K562 (cell line): ENCODE data around the gene ZFAND3. TPM values are rescaled to one million over a fixed set of nuclear protein-coding genes. Genes with fewer than 3 reads are reported as not detected.

ENCODE experiments used
- CHCHD3 ChIP-seq: fragments of 250-450 bp; sonication (Bioruptor Pico); IDR thresholded peaks from 2 replicates; pipeline ENCODE4 v2.1.2; 2022; ENCODE audit warnings: mild to moderate bottlenecking
- CHD4 ChIP-seq: fragments of 200-600 bp; sonication (generic); IDR thresholded peaks from 3 replicates; pipeline ENCODE4 v1.6.1; 2012; ENCODE audit warnings: low read depth, mild to moderate bottlenecking, mixed read lengths, low read length, inconsistent platforms; ENCODE audit not compliant: insufficient read depth, insufficient replicate concordance, poor library complexity, severe bottlenecking
- E2F5 ChIP-seq: sonication (generic); formaldehyde crosslinking; IDR thresholded peaks from 2 replicates; pipeline ENCODE4 v1.8.0; 2022; ENCODE audit warnings: mild to moderate bottlenecking, missing genetic modification reagents
- EHMT2 ChIP-seq: fragments of 450-650 bp; IDR thresholded peaks from 2 replicates; pipeline ENCODE4 v1.6.1; 2018; ENCODE audit warnings: antibody characterized with exemption
- FOSL1 ChIP-seq: fragments of 200-800 bp; sonication (Bioruptor generic); conservative IDR thresholded peaks from 2 replicates; pipeline ENCODE4 v1.6.1; 2016; ENCODE audit warnings: missing genetic modification characterization, missing compliant biosample characterization
- GTF2E2 ChIP-seq: fragments of 200-800 bp; sonication (Bioruptor generic); IDR thresholded peaks from 2 replicates; pipeline ENCODE4 v1.6.1; 2016; ENCODE audit warnings: missing genetic modification characterization, missing compliant biosample characterization
- KDM1A ChIP-seq, 2 experiments: fragments of 450-650 bp; IDR thresholded peaks; 2 replicates each; pipeline ENCODE4 v1.6.1; 2016; ENCODE audit warnings: mild to moderate bottlenecking in 2 of 2
- MYNN ChIP-seq, 2 experiments: sonication (generic); formaldehyde crosslinking in 1 of 2; IDR thresholded peaks; 2 replicates each; pipeline versions ENCODE4 v1.5.0 to v1.6.1; 2016 to 2020; ENCODE audit warnings: antibody characterized with exemption in 1 of 2, missing genetic modification reagents in 1 of 2
- NCOR1 ChIP-seq: fragments of 450-650 bp; IDR thresholded peaks from 2 replicates; pipeline ENCODE4 v1.6.1; 2016; ENCODE audit warnings: mild to moderate bottlenecking, moderate library complexity
- POLR2B ChIP-seq: fragments of 450-650 bp; IDR thresholded peaks from 2 replicates; pipeline ENCODE4 v1.6.1; 2018; ENCODE audit warnings: low read depth; ENCODE audit not compliant: partially characterized antibody
- POLR2H ChIP-seq: IDR thresholded peaks from 2 replicates; pipeline ENCODE4 v1.6.1; 2016; ENCODE audit warnings: missing genetic modification characterization, low read depth, mild to moderate bottlenecking, control low read depth, missing compliant biosample characterization, moderate library complexity
- RCOR1 ChIP-seq, 2 experiments: IDR thresholded peaks; 2 replicates each; pipeline ENCODE4 v1.6.1; 2012; ENCODE audit warnings: low read depth in 2 of 2, low read length in 2 of 2, borderline replicate concordance in 1 of 2, improper control_type of control experiment in 1 of 2
- TSHZ1 ChIP-seq: fragments of 250-450 bp; sonication (Bioruptor Pico); IDR thresholded peaks from 2 replicates; pipeline ENCODE4 v1.4.0; 2020; ENCODE audit warnings: mild to moderate bottlenecking, moderate library complexity
- UBTF ChIP-seq, 2 experiments: IDR thresholded peaks; 2 replicates each; pipeline ENCODE4 v1.6.1; 2012; ENCODE audit warnings: improper control_type of control experiment in 2 of 2, low read depth in 2 of 2, low read length in 2 of 2, borderline replicate concordance in 1 of 2
- ZNF146 ChIP-seq: IDR thresholded peaks from one replicate; pipeline ENCODE4 v1.6.1; 2018; ENCODE audit warnings: missing compliant biosample characterization; ENCODE audit not compliant: unreplicated experiment
- ZNF174 ChIP-seq: fragments of 250-450 bp; sonication (Bioruptor Pico); IDR thresholded peaks from 2 replicates; pipeline ENCODE4 v1.4.0; 2020; ENCODE audit warnings: mild to moderate bottlenecking
- ZNF197 ChIP-seq: fragments of 200-800 bp; sonication (Bioruptor generic); IDR thresholded peaks from 2 replicates; pipeline ENCODE4 v1.6.1; 2016; ENCODE audit warnings: low read depth, missing genetic modification characterization, missing compliant biosample characterization
- ZNF280B ChIP-seq: fragments of 250-450 bp; sonication (Bioruptor Pico); IDR thresholded peaks from 2 replicates; pipeline ENCODE4 v1.5.1; 2021; ENCODE audit warnings: mild to moderate bottlenecking
- ZSCAN32 ChIP-seq: fragments of 450-650 bp; formaldehyde crosslinking; IDR thresholded peaks from 2 replicates; pipeline ENCODE4 v1.4.0; 2020; ENCODE audit warnings: mild to moderate bottlenecking, moderate library complexity
- polyA plus RNA-seq, 8 experiments: library from polyadenylated mRNA; depleted of rRNA in 4 of 8; stranded (reverse) in 5 of 8; unstranded in 3 of 8; fragments of >200 nt; fragmentation: Nextera tagmentation in 2 of 8; fragmentation: Illumina TruSeq in 1 of 8; extraction: Ambion mirVana in 2 of 8; extraction: Trizol in 1 of 8; gene quantifications; 2 replicates each; pipeline versions ENCODE4 v1.2.1 to v1.2.3, GENCODE V29; 2011 to 2014; ENCODE audit warnings: inconsistent platforms in 1 of 8, missing spikeins in 1 of 8
- total RNA-seq, 7 experiments: library from RNA; depleted of rRNA in 6 of 7; stranded (reverse); fragments of >200 nt in 6 of 7; fragmentation: Illumina TruSeq in 2 of 7; extraction: Trizol in 2 of 7; gene quantifications; 2 replicates each; pipeline versions ENCODE4 v1.2.1 to v1.2.3, GENCODE V29; 2011 to 2021; ENCODE audit warnings: low replicate concordance in 1 of 7

The ZFAND3 gene
- total and polyA plus RNA-seq, 9 of the 15 experiments (the other 6 are each of a cell fraction or from before 2014, with no cell fraction given), result 0.81 to 26.6 (median 11.8) TPM

- TF ChIP-seq CHCHD3 (CRISPR knock-in tag) (peak; percentile 82; the same call in 1 of the 2 replicates), E2F5 (CRISPR knock-in tag) (no peak), TSHZ1 (no peak), NCOR1 (peak; percentile 5; the same call in 1 of the 2 replicates), FOSL1 (no peak; the same call in 1 of the 2 replicates), ZNF280B (CRISPR knock-in tag) (no peak), CHD4 (no peak), POLR2B (peak; percentile 98), UBTF (IDR thresholded peaks at IDR 0.05; ENCODE audit: borderline replicate concordance in 1 of 2, low read depth in 2 of 2, low read length in 2 of 2) (no peak), MYNN (IDR thresholded peaks at IDR 0.05) (0 out of 2 replicates have a peak, but pooled peaks have one; percentile 68), MYNN (CRISPR knock-in tag; IDR thresholded peaks at IDR 0.05) (no peak), POLR2H (tag) (peak; percentile 94), ZNF197 (CRISPR knock-in tag) (peak; percentile 85; the same call in 1 of the 2 replicates), ZSCAN32 (peak; percentile 34; the same call in 1 of the 2 replicates), KDM1A (IDR thresholded peaks at IDR 0.05) (no peak), ZNF174 (0 out of 2 replicates have a peak, but pooled peaks have one; percentile 44), GTF2E2 (tag) (peak; percentile 97), RCOR1 (IDR thresholded peaks at IDR 0.05; ENCODE audit: borderline replicate concordance in 1 of 2, low read depth in 2 of 2, low read length in 2 of 2) (peak in 1 of 2 experiments; percentile 33; a peak in 1 of 4 replicates), ZNF146 (CRISPR knock-in tag) (no peak), EHMT2 (no peak)
These were observed 871 bp upstream of the ZFAND3 start (continued) for GRCh38 chr6:37818536-37819176.
